OCI-LY7 (cell line): ENCODE results near the gene WDR91.

Source experiments
- CTCF ChIP-seq: fragments of 200-600 bp; sonication (generic); conservative IDR thresholded peaks from 2 replicates; pipeline ENCODE4 v1.5.1; 2014; ENCODE audit warnings: mild to moderate bottlenecking, antibody characterized with exemption, low read length, moderate library complexity, mixed read lengths
- EZH2phosphoT487 ChIP-seq: fragments of 200-600 bp; sonication (generic); IDR thresholded peaks from 2 replicates; pipeline ENCODE4 v1.6.1; 2018; ENCODE audit warnings: low read depth, borderline replicate concordance, mild to moderate bottlenecking, mixed run types, antibody characterized with exemption, low read length, moderate library complexity, mixed read lengths

- no peak for TF ChIP-seq CTCF
- TF ChIP-seq EZH2phosphoT487: no peak
Measured at GRCh38 chr7:135169964-135170273, 41.4 kb downstream of the WDR91 start.
